Neural progenitor cell (in vitro differentiated cells): ENCODE results near the gene HRG. TPM values are rescaled to one million over a fixed set of nuclear protein-coding genes. Genes with fewer than 3 reads are reported as not detected.
"Not testable (repeated sequence)": the region's sequence is repeated elsewhere in the genome, so short reads cannot be mapped to it uniquely, and the experiment has no call there.

ENCODE experiments used
- DNase-seq: peaks from one replicate; pipeline ENCODE4 v3.0.0-alpha.2; 2016; ENCODE audit warnings: low spot score
- H2AFZ ChIP-seq: fragments of 200-600 bp; sonication (generic); replicated peaks from 2 replicates; pipeline ENCODE4 v1.6.1; 2016; ENCODE audit warnings: antibody characterized with exemption
- H3F3A ChIP-seq: fragments of 200-600 bp; sonication (generic); 2 replicates; pipeline ENCODE4 v1.6.1; 2016; ENCODE audit warnings: antibody characterized with exemption, low read depth
- H3K27ac ChIP-seq: fragments of 200-600 bp; sonication (generic); 2 replicates; pipeline ENCODE4 v1.5.1; 2016; ENCODE audit warnings: mild to moderate bottlenecking
- H3K27me3 ChIP-seq: fragments of 200-600 bp; sonication (generic); 2 replicates; pipeline ENCODE4 v1.6.1; 2016; ENCODE audit warnings: mild to moderate bottlenecking, moderate library complexity
- H3K36me3 ChIP-seq: fragments of 200-600 bp; sonication (generic); 2 replicates; pipeline ENCODE4 v1.5.1; 2016
- H3K4me1 ChIP-seq: fragments of 200-600 bp; sonication (generic); 2 replicates; pipeline ENCODE4 v1.6.1; 2016; ENCODE audit warnings: mixed run types
- H3K4me2 ChIP-seq: fragments of 200-600 bp; sonication (generic); 2 replicates; pipeline ENCODE4 v1.6.1; 2016
- H3K4me3 ChIP-seq: fragments of 200-600 bp; sonication (generic); 2 replicates; pipeline ENCODE4 v1.5.1; 2016
- H3K79me2 ChIP-seq: fragments of 200-600 bp; sonication (generic); 2 replicates; pipeline ENCODE4 v1.6.1; 2016; ENCODE audit warnings: low read depth
- H3K9ac ChIP-seq: fragments of 200-600 bp; sonication (generic); 2 replicates; pipeline ENCODE4 v1.6.1; 2016
- H3K9me3 ChIP-seq: fragments of 200-600 bp; sonication (generic); 2 replicates; pipeline ENCODE4 v1.5.1; 2016; ENCODE audit warnings: low read depth
- H4K20me1 ChIP-seq: fragments of 200-600 bp; sonication (generic); 2 replicates; pipeline ENCODE4 v1.6.1; 2016; ENCODE audit warnings: low read depth
- H3K27ac Mint-ChIP-seq: 3 replicates; pipeline ENCODE4 v1.8.0; 2021; ENCODE audit warnings: mixed read lengths
- H3K27me3 Mint-ChIP-seq: 2 replicates; pipeline ENCODE4 v1.8.0; 2022; ENCODE audit warnings: low read depth, mild to moderate bottlenecking, inconsistent platforms, moderate library complexity, mixed read lengths; ENCODE audit not compliant: insufficient read depth
- H3K36me3 Mint-ChIP-seq: 3 replicates; pipeline ENCODE4 v1.8.0; 2021; ENCODE audit warnings: mixed read lengths
- H3K4me1 Mint-ChIP-seq: 3 replicates; pipeline ENCODE4 v1.8.0; 2021; ENCODE audit warnings: mixed read lengths
- H3K4me3 Mint-ChIP-seq: 3 replicates; pipeline ENCODE4 v1.8.0; 2021; ENCODE audit warnings: mild to moderate bottlenecking, moderate library complexity, mixed read lengths
- H3K9me3 Mint-ChIP-seq: 3 replicates; pipeline ENCODE4 v1.8.0; 2020; ENCODE audit warnings: mixed read lengths
- EZH2 ChIP-seq: fragments of 200-600 bp; sonication (generic); IDR thresholded peaks from 2 replicates; pipeline ENCODE4 v1.6.1; 2017; ENCODE audit warnings: antibody characterized with exemption, mild to moderate bottlenecking, moderate library complexity
- EZH2phosphoT487 ChIP-seq: fragments of 200-600 bp; sonication (generic); IDR thresholded peaks from 2 replicates; pipeline ENCODE4 v1.6.1; 2017; ENCODE audit warnings: antibody characterized with exemption
- total RNA-seq: library from RNA; depleted of rRNA; stranded (reverse); fragments of >200 nt; gene quantifications from 2 replicates; pipeline ENCODE4 v1.2.3, GENCODE V29; 2015; ENCODE audit warnings: low replicate concordance
- TF ChIP-seq, protein P1 (sequence below): fragments of 200-600 bp; sonication (generic); IDR thresholded peaks from 2 replicates; pipeline ENCODE4 v1.5.1; 2017; ENCODE audit warnings: antibody characterized with exemption, mild to moderate bottlenecking

Gene HRG
- total RNA-seq, 1 donor from 2014 or later, result not detected

- Mint-ChIP-seq H3K27ac (no peak overlapping the region), H3K4me3 (no peak overlapping the region), H3K9me3 (no peaks in the 10 kb centered on the region), H3K36me3 (no peaks in the 10 kb centered on the region), H3K4me1 (no peaks in the 10 kb centered on the region), H3K27me3 (no peaks in the 10 kb centered on the region)
- Histone ChIP-seq H3K9ac (no peak overlapping the region), H3K4me2 (no peak overlapping the region), H3K79me2 (no peaks in the 10 kb centered on the region), H2AFZ (no peak overlapping the region), H4K20me1 (no peaks in the 10 kb centered on the region), H3K36me3 (no peaks in the 10 kb centered on the region), H3K27ac (no peak overlapping the region), H3K4me3 (no peak overlapping the region), H3K9me3 (no peaks in the 10 kb centered on the region), H3K4me1 (no peaks in the 10 kb centered on the region), H3F3A (no peaks in the 10 kb centered on the region), H3K27me3 (no peaks in the 10 kb centered on the region)
- TF ChIP-seq EZH2phosphoT487, result no peak
- TF ChIP-seq, protein P1, sequence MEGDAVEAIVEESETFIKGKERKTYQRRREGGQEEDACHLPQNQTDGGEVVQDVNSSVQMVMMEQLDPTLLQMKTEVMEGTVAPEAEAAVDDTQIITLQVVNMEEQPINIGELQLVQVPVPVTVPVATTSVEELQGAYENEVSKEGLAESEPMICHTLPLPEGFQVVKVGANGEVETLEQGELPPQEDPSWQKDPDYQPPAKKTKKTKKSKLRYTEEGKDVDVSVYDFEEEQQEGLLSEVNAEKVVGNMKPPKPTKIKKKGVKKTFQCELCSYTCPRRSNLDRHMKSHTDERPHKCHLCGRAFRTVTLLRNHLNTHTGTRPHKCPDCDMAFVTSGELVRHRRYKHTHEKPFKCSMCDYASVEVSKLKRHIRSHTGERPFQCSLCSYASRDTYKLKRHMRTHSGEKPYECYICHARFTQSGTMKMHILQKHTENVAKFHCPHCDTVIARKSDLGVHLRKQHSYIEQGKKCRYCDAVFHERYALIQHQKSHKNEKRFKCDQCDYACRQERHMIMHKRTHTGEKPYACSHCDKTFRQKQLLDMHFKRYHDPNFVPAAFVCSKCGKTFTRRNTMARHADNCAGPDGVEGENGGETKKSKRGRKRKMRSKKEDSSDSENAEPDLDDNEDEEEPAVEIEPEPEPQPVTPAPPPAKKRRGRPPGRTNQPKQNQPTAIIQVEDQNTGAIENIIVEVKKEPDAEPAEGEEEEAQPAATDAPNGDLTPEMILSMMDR, result no peak
- no peak for DNase-seq
Observed at GRCh38 chr3:186696522-186696921, 30.7 kb downstream of the HRG start.

GRCh38 chr3:186697510-186697909, 31.7 kb downstream of the HRG start:
- Histone ChIP-seq H3K4me1 (no peaks in the 10 kb centered on the region), H3K4me2 (no peak overlapping the region), H3K79me2 (no peaks in the 10 kb centered on the region), H3K9me3 (no peaks in the 10 kb centered on the region), H3K4me3 (no peak overlapping the region), H3K27ac (no peak overlapping the region), H3K36me3 (no peaks in the 10 kb centered on the region), H2AFZ (no peak overlapping the region), H3F3A (no peaks in the 10 kb centered on the region), H4K20me1 (no peaks in the 10 kb centered on the region), H3K9ac (no peak overlapping the region), H3K27me3 (no peaks in the 10 kb centered on the region)
- Mint-ChIP-seq H3K9me3 (no peaks in the 10 kb centered on the region), H3K4me3 (no peak overlapping the region), H3K27ac (no peak overlapping the region), H3K27me3 (no peaks in the 10 kb centered on the region), H3K4me1 (no peaks in the 10 kb centered on the region), H3K36me3 (no peaks in the 10 kb centered on the region)
- DNase-seq, result no peak
- TF ChIP-seq, protein P1, result no peak
- no peak for TF ChIP-seq EZH2phosphoT487
- TF ChIP-seq EZH2, result no peak

GRCh38 chr3:186700267-186700666, 34.5 kb downstream of the HRG start:
- Histone ChIP-seq H3K79me2 (no peaks in the 10 kb centered on the region), H4K20me1 (no peaks in the 10 kb centered on the region), H3K9me3 (no peaks in the 10 kb centered on the region), H3K4me2 (no peak overlapping the region), H3K4me3 (no peak overlapping the region), H3K27ac (no peak overlapping the region), H3K36me3 (no peaks in the 10 kb centered on the region), H3K4me1 (no peaks in the 10 kb centered on the region), H3K9ac (no peak overlapping the region), H3F3A (no peaks in the 10 kb centered on the region), H3K27me3 (no peaks in the 10 kb centered on the region), H2AFZ (no peak overlapping the region)
- Mint-ChIP-seq H3K9me3 (no peaks in the 10 kb centered on the region), H3K27me3 (no peaks in the 10 kb centered on the region), H3K4me3 (no peak overlapping the region), H3K27ac (no peak overlapping the region), H3K4me1 (no peaks in the 10 kb centered on the region), H3K36me3 (no peaks in the 10 kb centered on the region)
- TF ChIP-seq EZH2, result no peak
- no peak for TF ChIP-seq EZH2phosphoT487
- TF ChIP-seq, protein P1, result no peak
- no peak for DNase-seq

- H3K27ac ChIP-seq, H3K9me3 ChIP-seq, H3K27me3 ChIP-seq, H3K4me3 ChIP-seq, H3K4me1 Mint-ChIP-seq, H2AFZ ChIP-seq, H3F3A ChIP-seq, H3K9ac ChIP-seq, H3K9me3 Mint-ChIP-seq, H3K4me2 ChIP-seq, H3K4me1 ChIP-seq, H3K36me3 ChIP-seq, H4K20me1 ChIP-seq, DNase-seq, H3K27ac Mint-ChIP-seq, H3K36me3 Mint-ChIP-seq, H3K79me2 ChIP-seq, H3K27me3 Mint-ChIP-seq, H3K4me3 Mint-ChIP-seq: not testable (repeated sequence)
Observed at GRCh38 chr3:186702451-186702850, 36.6 kb downstream of the HRG start.
